Epithelial cell of esophagus (primary cell): ENCODE results near the gene ZNF468.
"Not testable (repeated sequence)": the region's sequence is repeated elsewhere in the genome, so short reads cannot be mapped to it uniquely, and the experiment has no call there.

ENCODE experiments used
- DNase-seq: peaks from one replicate; pipeline ENCODE4 v3.0.0; 2010; ENCODE audit warnings: low read depth
- H3K4me3 ChIP-seq: 2 replicates; pipeline ENCODE4 v1.5.1; 2011; ENCODE audit warnings: mild to moderate bottlenecking, low read length, control low read depth
- TF ChIP-seq, protein P1 (sequence below): IDR thresholded peaks from 2 replicates; pipeline ENCODE4 v1.5.1; 2011; ENCODE audit warnings: low read depth, mild to moderate bottlenecking, low read length, control low read depth, inconsistent platforms; ENCODE audit not compliant: insufficient read depth; ENCODE audit errors: missing control alignments

ZNF468 gene

GRCh38 chr19:52891336-52891735 is 33.9 kb upstream of the ZNF468 start:
- TF ChIP-seq, protein P1, sequence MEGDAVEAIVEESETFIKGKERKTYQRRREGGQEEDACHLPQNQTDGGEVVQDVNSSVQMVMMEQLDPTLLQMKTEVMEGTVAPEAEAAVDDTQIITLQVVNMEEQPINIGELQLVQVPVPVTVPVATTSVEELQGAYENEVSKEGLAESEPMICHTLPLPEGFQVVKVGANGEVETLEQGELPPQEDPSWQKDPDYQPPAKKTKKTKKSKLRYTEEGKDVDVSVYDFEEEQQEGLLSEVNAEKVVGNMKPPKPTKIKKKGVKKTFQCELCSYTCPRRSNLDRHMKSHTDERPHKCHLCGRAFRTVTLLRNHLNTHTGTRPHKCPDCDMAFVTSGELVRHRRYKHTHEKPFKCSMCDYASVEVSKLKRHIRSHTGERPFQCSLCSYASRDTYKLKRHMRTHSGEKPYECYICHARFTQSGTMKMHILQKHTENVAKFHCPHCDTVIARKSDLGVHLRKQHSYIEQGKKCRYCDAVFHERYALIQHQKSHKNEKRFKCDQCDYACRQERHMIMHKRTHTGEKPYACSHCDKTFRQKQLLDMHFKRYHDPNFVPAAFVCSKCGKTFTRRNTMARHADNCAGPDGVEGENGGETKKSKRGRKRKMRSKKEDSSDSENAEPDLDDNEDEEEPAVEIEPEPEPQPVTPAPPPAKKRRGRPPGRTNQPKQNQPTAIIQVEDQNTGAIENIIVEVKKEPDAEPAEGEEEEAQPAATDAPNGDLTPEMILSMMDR: no peak
- no peak for DNase-seq

DNA sequence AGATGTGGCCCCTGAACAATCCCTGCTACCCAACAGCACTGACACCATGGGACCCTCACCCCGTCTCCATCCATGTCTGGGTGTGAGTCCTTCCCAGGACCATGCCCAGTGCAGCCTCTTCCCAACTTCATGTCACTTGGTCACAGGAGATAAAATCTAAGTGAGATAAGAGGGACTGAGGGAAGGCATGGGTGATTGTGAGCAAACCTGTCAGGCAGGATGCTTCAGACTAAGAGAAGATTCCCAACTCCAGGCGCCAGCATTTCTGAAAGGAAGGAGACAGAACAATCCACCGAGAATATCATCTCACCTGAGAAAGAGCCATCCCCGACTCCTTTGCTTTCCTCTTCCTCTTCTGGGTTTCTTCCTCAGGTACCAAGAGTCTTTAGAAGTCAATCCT is 32.5 kb upstream of the ZNF468 start:
- DNase-seq: no peak
- H3K4me3 ChIP-seq: no peak overlapping the region
- TF ChIP-seq, protein P1: no peak

More at GRCh38 chr19:52891336-52891735, 33.9 kb upstream of the ZNF468 start:
- H3K4me3 ChIP-seq: no peak overlapping the region

- no peak for DNase-seq
- no peak overlapping the region for H3K4me3 ChIP-seq
- TF ChIP-seq, protein P1: no peak
These were observed 31.7 kb upstream of the ZNF468 start for GRCh38 chr19:52889076-52889475.

- no peak for DNase-seq
- TF ChIP-seq, protein P1: no peak
- H3K4me3 ChIP-seq: no peak overlapping the region
These were observed 23.5 kb upstream of the ZNF468 start for GRCh38 chr19:52880895-52881389.

DNA sequence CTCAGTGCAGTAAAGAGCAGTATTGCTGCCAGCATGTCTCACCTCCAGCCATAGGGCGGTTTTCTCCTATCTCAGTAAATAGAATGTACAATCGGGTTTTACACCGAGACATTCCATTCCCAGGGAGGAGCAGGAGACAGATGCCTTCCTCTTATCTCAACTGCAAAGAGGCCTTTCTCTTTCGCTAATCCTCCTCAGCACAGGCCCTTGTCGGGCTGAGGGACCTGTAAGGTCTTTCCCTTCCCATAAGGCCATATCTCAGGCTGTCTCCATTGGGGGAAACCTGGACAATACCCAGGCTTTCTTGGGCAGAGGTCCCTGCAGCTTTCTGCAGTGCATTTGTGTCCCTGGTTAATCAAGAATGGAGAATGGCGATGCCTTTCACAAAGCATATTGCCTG is 15.6 kb upstream of the ZNF468 start:
- H3K4me3 ChIP-seq, DNase-seq: not testable (repeated sequence)

GRCh38 chr19:52871466-52871865 is 14.0 kb upstream of the ZNF468 start:
- TF ChIP-seq, protein P1: no peak
- DNase-seq: no peak
- H3K4me3 ChIP-seq: no peak overlapping the region

DNA sequence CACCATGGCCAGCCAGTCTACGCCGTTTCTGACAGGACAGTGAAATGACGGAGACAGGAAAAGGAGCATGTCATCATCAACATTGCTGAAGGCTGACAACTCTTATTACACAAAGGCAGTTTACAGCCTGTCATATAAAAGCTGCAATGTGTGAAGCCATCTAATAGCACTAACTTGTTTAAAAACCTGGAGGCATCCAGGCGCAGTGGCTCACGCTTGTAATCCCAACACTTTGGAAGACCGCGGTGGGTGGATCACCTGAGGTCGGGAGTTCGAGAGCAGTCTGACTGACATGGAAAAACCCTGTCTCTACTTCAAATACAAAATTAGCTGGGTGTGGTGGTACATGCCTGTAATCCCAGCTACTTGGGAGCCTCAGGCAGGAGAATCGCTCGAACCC is 10.6 kb upstream of the ZNF468 start:
- not testable (repeated sequence) for DNase-seq, H3K4me3 ChIP-seq

DNA sequence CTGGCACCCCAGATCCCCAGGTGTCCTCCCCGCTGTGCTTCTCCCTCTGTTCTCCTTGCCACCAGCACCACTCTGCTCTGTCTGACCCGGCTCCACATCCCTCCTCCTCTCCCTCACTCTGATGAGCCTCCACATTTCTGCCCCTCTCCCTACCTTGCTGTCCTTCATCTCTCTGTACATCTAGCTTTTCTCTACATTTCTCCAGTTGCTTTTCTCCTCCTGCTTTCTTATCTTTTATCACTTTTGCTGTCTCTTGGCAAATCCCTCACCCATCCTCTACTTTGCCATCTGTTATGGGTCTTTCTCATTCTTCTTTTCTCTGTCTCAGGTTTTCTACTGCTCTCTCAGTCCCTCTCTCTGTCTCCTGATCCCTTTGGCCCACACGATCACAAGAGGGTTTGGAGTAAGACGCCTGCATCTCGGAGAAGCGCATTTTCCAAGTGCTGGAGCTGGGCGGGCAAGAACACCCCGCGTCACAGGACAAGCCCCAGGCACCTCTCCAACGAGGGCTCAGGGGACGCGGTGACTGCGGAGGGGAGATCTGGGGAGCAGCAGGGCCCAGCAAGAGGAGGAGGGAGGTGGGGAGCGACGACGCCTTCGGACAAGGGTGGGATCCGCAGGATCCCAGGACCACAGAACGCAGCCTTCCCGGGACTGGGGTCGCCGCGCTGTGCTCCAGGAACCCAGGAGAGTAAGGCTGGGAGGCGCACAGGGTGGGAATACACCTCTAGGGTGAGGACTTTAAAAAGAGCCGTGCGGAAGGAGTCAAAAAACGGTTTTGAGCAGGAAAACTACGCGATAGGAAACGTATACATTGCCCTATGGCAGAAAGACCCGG is 660 bp downstream of the ZNF468 start:
- DNase-seq: peak; percentile 24
- H3K4me3 ChIP-seq: peak overlapping the region; percentile 66

GRCh38 chr19:52847352-52847751 is 10.1 kb downstream of the ZNF468 start:
- not testable (repeated sequence) for DNase-seq, H3K4me3 ChIP-seq

- H3K4me3 ChIP-seq, DNase-seq: not testable (repeated sequence)
These were observed 16.5 kb downstream of the ZNF468 start for GRCh38 chr19:52840825-52841465.

- H3K4me3 ChIP-seq, DNase-seq: not testable (repeated sequence)
These were observed 23.1 kb downstream of the ZNF468 start for GRCh38 chr19:52834289-52834688.

GRCh38 chr19:52833541-52833940 is 23.9 kb downstream of the ZNF468 start:
- not testable (repeated sequence) for H3K4me3 ChIP-seq, DNase-seq

DNA sequence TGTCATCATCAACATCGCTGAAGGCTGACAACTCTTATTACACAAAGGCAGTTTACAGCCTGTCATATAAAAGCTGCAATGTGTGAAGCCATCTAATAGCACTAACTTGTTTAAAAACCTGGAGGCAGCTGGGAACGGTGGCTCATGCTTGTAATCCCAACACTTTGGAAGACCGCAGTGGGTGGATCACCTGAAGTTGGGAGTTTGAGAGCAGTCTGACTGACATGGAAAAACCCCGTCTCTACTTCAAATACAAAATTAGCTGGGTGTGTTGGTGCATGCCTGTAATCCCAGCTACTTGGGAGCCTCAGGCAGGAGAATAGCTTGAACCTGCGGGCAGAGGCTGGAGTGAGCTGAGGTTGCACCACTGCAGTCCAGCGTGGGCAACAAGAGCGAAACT is 27.6 kb downstream of the ZNF468 start:
- DNase-seq, H3K4me3 ChIP-seq: not testable (repeated sequence)
